ENCODE measurements around the gene CNTNAP2. TPM values are rescaled to one million over a fixed set of nuclear protein-coding genes. Genes with fewer than 3 reads are reported as not detected.

The CNTNAP2 gene
- total RNA-seq, 6 experiments from 2014 or later = 0.07 to 0.13 (median 0.12) TPM; not detected in 3

GRCh38 chr7:146725520-146725919 is 608.9 kb downstream of the CNTNAP2 start:
- no peak overlapping the region for H3K4me3 Mint-ChIP-seq
- DNase-seq = no peak
- TF ChIP-seq, protein P1, sequence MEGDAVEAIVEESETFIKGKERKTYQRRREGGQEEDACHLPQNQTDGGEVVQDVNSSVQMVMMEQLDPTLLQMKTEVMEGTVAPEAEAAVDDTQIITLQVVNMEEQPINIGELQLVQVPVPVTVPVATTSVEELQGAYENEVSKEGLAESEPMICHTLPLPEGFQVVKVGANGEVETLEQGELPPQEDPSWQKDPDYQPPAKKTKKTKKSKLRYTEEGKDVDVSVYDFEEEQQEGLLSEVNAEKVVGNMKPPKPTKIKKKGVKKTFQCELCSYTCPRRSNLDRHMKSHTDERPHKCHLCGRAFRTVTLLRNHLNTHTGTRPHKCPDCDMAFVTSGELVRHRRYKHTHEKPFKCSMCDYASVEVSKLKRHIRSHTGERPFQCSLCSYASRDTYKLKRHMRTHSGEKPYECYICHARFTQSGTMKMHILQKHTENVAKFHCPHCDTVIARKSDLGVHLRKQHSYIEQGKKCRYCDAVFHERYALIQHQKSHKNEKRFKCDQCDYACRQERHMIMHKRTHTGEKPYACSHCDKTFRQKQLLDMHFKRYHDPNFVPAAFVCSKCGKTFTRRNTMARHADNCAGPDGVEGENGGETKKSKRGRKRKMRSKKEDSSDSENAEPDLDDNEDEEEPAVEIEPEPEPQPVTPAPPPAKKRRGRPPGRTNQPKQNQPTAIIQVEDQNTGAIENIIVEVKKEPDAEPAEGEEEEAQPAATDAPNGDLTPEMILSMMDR (IDR thresholded peaks at IDR 0.05) = no peak
- H3K36me3 Mint-ChIP-seq (ENCODE audit: low read depth) = no peaks in the 10 kb centered on the region
- no peak overlapping the region for H3K27ac Mint-ChIP-seq
- H3K4me1 Mint-ChIP-seq (ENCODE audit: low read depth) = no peaks in the 10 kb centered on the region
- no peaks in the 10 kb centered on the region for H3K27me3 Mint-ChIP-seq (ENCODE audit: insufficient read depth)
- H3K9me3 Mint-ChIP-seq = peaks cover 30% of the 10 kb centered on the region

GRCh38 chr7:146728141-146728540 is 611.5 kb downstream of the CNTNAP2 start:
- H3K4me1 Mint-ChIP-seq (ENCODE audit: low read depth) = no peaks in the 10 kb centered on the region

GRCh38 chr7:146728611-146729010 is 612.0 kb downstream of the CNTNAP2 start:
- H3K36me3 Mint-ChIP-seq (ENCODE audit: low read depth) = no peaks in the 10 kb centered on the region

More at GRCh38 chr7:146728141-146728540, 611.5 kb downstream of the CNTNAP2 start:
- no peak for DNase-seq
- H3K27ac Mint-ChIP-seq = no peak overlapping the region
- H3K9me3 Mint-ChIP-seq = peaks cover 27% of the 10 kb centered on the region
- TF ChIP-seq, protein P1 (IDR thresholded peaks at IDR 0.05) = no peak
- H3K4me3 Mint-ChIP-seq = no peak overlapping the region
- H3K36me3 Mint-ChIP-seq (ENCODE audit: low read depth) = no peaks in the 10 kb centered on the region
- no peaks in the 10 kb centered on the region for H3K27me3 Mint-ChIP-seq (ENCODE audit: insufficient read depth)

GRCh38 chr7:146731185-146731584 is 614.6 kb downstream of the CNTNAP2 start:
- no peak overlapping the region for H3K27ac Mint-ChIP-seq
- TF ChIP-seq, protein P1 (IDR thresholded peaks at IDR 0.05) = no peak
- H3K27me3 Mint-ChIP-seq (ENCODE audit: insufficient read depth) = no peaks in the 10 kb centered on the region
- H3K9me3 Mint-ChIP-seq = peaks cover 9% of the 10 kb centered on the region
- no peak overlapping the region for H3K4me3 Mint-ChIP-seq
- no peak for DNase-seq
- H3K36me3 Mint-ChIP-seq (ENCODE audit: low read depth) = no peaks in the 10 kb centered on the region
- H3K4me1 Mint-ChIP-seq (ENCODE audit: low read depth) = no peaks in the 10 kb centered on the region

More at GRCh38 chr7:146728611-146729010, 612.0 kb downstream of the CNTNAP2 start:
- TF ChIP-seq, protein P1 (IDR thresholded peaks at IDR 0.05) = no peak
- H3K9me3 Mint-ChIP-seq = peaks cover 28% of the 10 kb centered on the region
- H3K27me3 Mint-ChIP-seq (ENCODE audit: insufficient read depth) = no peaks in the 10 kb centered on the region
- no peaks in the 10 kb centered on the region for H3K4me1 Mint-ChIP-seq (ENCODE audit: low read depth)
- no peak overlapping the region for H3K4me3 Mint-ChIP-seq
- H3K27ac Mint-ChIP-seq = no peak overlapping the region
- DNase-seq = no peak

GRCh38 chr7:146735992-146736391 is 619.4 kb downstream of the CNTNAP2 start:
- Mint-ChIP-seq H3K4me3 (no peak overlapping the region), H3K27me3 (ENCODE audit: insufficient read depth) (no peaks in the 10 kb centered on the region), H3K4me1 (ENCODE audit: low read depth) (no peaks in the 10 kb centered on the region), H3K9me3 (peaks cover 26% of the 10 kb centered on the region), H3K27ac (no peak overlapping the region), H3K36me3 (ENCODE audit: low read depth) (no peaks in the 10 kb centered on the region)
- no peak for DNase-seq
- TF ChIP-seq, protein P1 (IDR thresholded peaks at IDR 0.05) = no peak

Measured in HFFc6 (cell line).